GM13977 (cell line): ENCODE data around the gene TPST2.

Experiments
- DNase-seq: peaks from one replicate; pipeline ENCODE4 v3.0.0; 2012; ENCODE audit warnings: low spot score
- in situ Hi-C: fragments of 300-500 bp; cut with MboI; formaldehyde crosslinking; loops from one replicate; pipeline ENCODE4 v1.12.0; 2022; ENCODE audit warnings: low sequenced_read_pairs, low pct_unique_long_range_greater_than_20kb, mixed read lengths, inconsistent platforms; ENCODE audit not compliant: unreplicated experiment
- TF ChIP-seq, protein P1 (sequence below): IDR thresholded peaks from 2 replicates; pipeline ENCODE4 v1.5.1; 2012; ENCODE audit warnings: mild to moderate bottlenecking, control low read depth; ENCODE audit not compliant: insufficient read depth; ENCODE audit errors: extremely low read depth, missing control alignments

Gene TPST2

GRCh38 chr22:26486394-26486793 is 103.5 kb downstream of the TPST2 start:
- DNase-seq: no peak
- in situ Hi-C loops: no loop called here
- TF ChIP-seq, protein P1, sequence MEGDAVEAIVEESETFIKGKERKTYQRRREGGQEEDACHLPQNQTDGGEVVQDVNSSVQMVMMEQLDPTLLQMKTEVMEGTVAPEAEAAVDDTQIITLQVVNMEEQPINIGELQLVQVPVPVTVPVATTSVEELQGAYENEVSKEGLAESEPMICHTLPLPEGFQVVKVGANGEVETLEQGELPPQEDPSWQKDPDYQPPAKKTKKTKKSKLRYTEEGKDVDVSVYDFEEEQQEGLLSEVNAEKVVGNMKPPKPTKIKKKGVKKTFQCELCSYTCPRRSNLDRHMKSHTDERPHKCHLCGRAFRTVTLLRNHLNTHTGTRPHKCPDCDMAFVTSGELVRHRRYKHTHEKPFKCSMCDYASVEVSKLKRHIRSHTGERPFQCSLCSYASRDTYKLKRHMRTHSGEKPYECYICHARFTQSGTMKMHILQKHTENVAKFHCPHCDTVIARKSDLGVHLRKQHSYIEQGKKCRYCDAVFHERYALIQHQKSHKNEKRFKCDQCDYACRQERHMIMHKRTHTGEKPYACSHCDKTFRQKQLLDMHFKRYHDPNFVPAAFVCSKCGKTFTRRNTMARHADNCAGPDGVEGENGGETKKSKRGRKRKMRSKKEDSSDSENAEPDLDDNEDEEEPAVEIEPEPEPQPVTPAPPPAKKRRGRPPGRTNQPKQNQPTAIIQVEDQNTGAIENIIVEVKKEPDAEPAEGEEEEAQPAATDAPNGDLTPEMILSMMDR: no peak

GRCh38 chr22:26485806-26486390 is 104.0 kb downstream of the TPST2 start:
- DNase-seq: no peak
- in situ Hi-C loops: no loop called here
- TF ChIP-seq, protein P1: no peak

- DNase-seq: no peak
- TF ChIP-seq, protein P1: no peak
- in situ Hi-C loops: no loop called here
Measured at GRCh38 chr22:26485013-26485412, 104.9 kb downstream of the TPST2 start.

GRCh38 chr22:26484360-26484706 is 105.6 kb downstream of the TPST2 start:
- TF ChIP-seq, protein P1: no peak
- in situ Hi-C loops: no loop called here
- DNase-seq: peak; percentile 36

- peak; percentile 91 for DNase-seq
- TF ChIP-seq, protein P1: no peak
- in situ Hi-C loops: no loop called here
Measured at GRCh38 chr22:26483439-26484359, 106.2 kb downstream of the TPST2 start, which contains the start of the genes HPS4 and SRRD. TSS of gene HPS4 (minus strand) at chr22:26483783. CDS start at chr22:26481762, 2,021 bp downstream. TSS of gene SRRD (plus strand) at chr22:26483877. CDS start at chr22:26483891, 14 bp downstream.

- TF ChIP-seq, protein P1: no peak
- in situ Hi-C loops: no loop called here
- no peak for DNase-seq
Measured at GRCh38 chr22:26483043-26483438, 106.9 kb downstream of the TPST2 start.
